M059J (cell line): ENCODE measurements around the gene NUAK1. TPM values are rescaled to one million over a fixed set of nuclear protein-coding genes. Genes with fewer than 3 reads are reported as not detected.
"Not testable (repeated sequence)": the region's sequence is repeated elsewhere in the genome, so short reads cannot be mapped to it uniquely, and the experiment has no call there.

Experiments
- DNase-seq: peaks from one replicate; pipeline ENCODE4 v3.0.0-alpha.2; 2012; ENCODE audit warnings: low read depth
- total RNA-seq: library from RNA; depleted of rRNA; stranded (reverse); fragments of >200 nt; shearing (Covaris generic); gene quantifications from 2 replicates; pipeline ENCODE4 v1.2.3, GENCODE V29; 2014

NUAK1 gene
- total RNA-seq, 1 experiment from 2014 or later: 13.0 TPM

- no peak for DNase-seq
These were observed 9.2 kb upstream of the NUAK1 start for GRCh38 chr12:106147956-106148355.

- DNase-seq: no peak
These were observed 8.2 kb upstream of the NUAK1 start for GRCh38 chr12:106146987-106147386.

- DNase-seq: no peak
These were observed 7.0 kb upstream of the NUAK1 start for GRCh38 chr12:106145539-106146447.

GRCh38 chr12:106144847-106145246 lies 6.1 kb upstream of the NUAK1 start:
- DNase-seq: no peak

GRCh38 chr12:106142591-106143261 lies 4.0 kb upstream of the NUAK1 start:
- no peak for DNase-seq

GRCh38 chr12:106141920-106142319 lies 3.2 kb upstream of the NUAK1 start:
- DNase-seq: not testable (repeated sequence)

- no peak for DNase-seq
These were observed 2.7 kb upstream of the NUAK1 start for GRCh38 chr12:106141452-106141851.

- no peak for DNase-seq
These were observed 2.2 kb upstream of the NUAK1 start for GRCh38 chr12:106141003-106141402.

- DNase-seq: no peak
These were observed 1.7 kb upstream of the NUAK1 start for GRCh38 chr12:106140223-106140986.

- peak; percentile 78 for DNase-seq
These were observed 843 bp upstream of the NUAK1 start for GRCh38 chr12:106139422-106140171.

GRCh38 chr12:106138357-106138632 lies 459 bp downstream of the NUAK1 start:
- no peak for DNase-seq

- no peak for DNase-seq
These were observed 1.0 kb downstream of the NUAK1 start for GRCh38 chr12:106137530-106138356.

GRCh38 chr12:106136263-106136662 lies 2.5 kb downstream of the NUAK1 start:
- peak; percentile 85 for DNase-seq

GRCh38 chr12:106135781-106136180 lies 3.0 kb downstream of the NUAK1 start:
- peak; percentile 57 for DNase-seq

- DNase-seq: peak; percentile 53
These were observed 3.7 kb downstream of the NUAK1 start for GRCh38 chr12:106135075-106135474.

- peak; percentile 53 for DNase-seq
These were observed 4.3 kb downstream of the NUAK1 start for GRCh38 chr12:106134294-106134949.

GRCh38 chr12:106133136-106134087 lies 5.3 kb downstream of the NUAK1 start:
- peak; percentile 83 for DNase-seq

- DNase-seq: no peak
These were observed 6.3 kb downstream of the NUAK1 start for GRCh38 chr12:106132175-106133135.
